Cardiac septum (tissue), 1 donor: Measurements from ENCODE around the gene FAM181B. TPM values are rescaled to one million over a fixed set of nuclear protein-coding genes. Genes with fewer than 3 reads are reported as not detected.

Source experiments
- DNase-seq: peaks from one replicate; pipeline ENCODE4 v3.0.0-alpha.2; 2020; ENCODE audit warnings: low spot score
- intact Hi-C: fragments of 100-400 bp; cut with DNase I; formaldehyde crosslinking; loops from one replicate; pipeline ENCODE4 v1.14.0; 2022
- long read RNA-seq: library from polyadenylated mRNA; unstranded; transcript quantifications from one replicate; pipeline ENCODE4 v2.0.0, GENCODE V29; 2021
- total RNA-seq: library from RNA; stranded (reverse); fragmentation: NEBNext Ultra II Directional; extraction: Animal tissue kit (Norgen Biotek cat#: 25700); gene quantifications from one replicate; pipeline ENCODE4 v1.2.1, GENCODE V29; 2021
- donor health status: DM: no; HTN: no; CAD: no.

FAM181B gene
- total RNA-seq: 0.27 TPM
- long read RNA-seq: 0 reads

- intact Hi-C loops: no loop called here
- no peak for DNase-seq
These were observed at the start of gene FAM181B for GRCh38 chr11:82733444-82734119. FAM181B (minus strand) TSS chr11:82733864; CDS start chr11:82733729, 135 bp downstream.

GRCh38 chr11:82782825-82783374 is 49.2 kb upstream of the FAM181B start:
- intact Hi-C loops: no loop called here
- no peak for DNase-seq

GRCh38 chr11:82778776-82779175 is 45.1 kb upstream of the FAM181B start:
- intact Hi-C loops: no loop called here
- no peak for DNase-seq

GRCh38 chr11:82776377-82776776 is 42.7 kb upstream of the FAM181B start:
- intact Hi-C loops: no loop called here
- no peak for DNase-seq

GRCh38 chr11:82775736-82776346 is 42.2 kb upstream of the FAM181B start:
- no peak for DNase-seq
- intact Hi-C loops: no loop called here

GRCh38 chr11:82775218-82775617 is 41.6 kb upstream of the FAM181B start:
- intact Hi-C loops: no loop called here

GRCh38 chr11:82771781-82772180 is 38.1 kb upstream of the FAM181B start:
- no peak for DNase-seq
- intact Hi-C loops: no loop called here

More at GRCh38 chr11:82775218-82775617, 41.6 kb upstream of the FAM181B start:
- DNase-seq: no peak

GRCh38 chr11:82767123-82767522 is 33.5 kb upstream of the FAM181B start:
- intact Hi-C loops: no loop called here
- DNase-seq: no peak

- DNase-seq: no peak
- intact Hi-C loops: no loop called here
These were observed 31.9 kb upstream of the FAM181B start for GRCh38 chr11:82765466-82766034.

GRCh38 chr11:82763167-82763566 is 29.5 kb upstream of the FAM181B start:
- DNase-seq: no peak
- intact Hi-C loops: no loop called here

GRCh38 chr11:82759649-82760048 is 26.0 kb upstream of the FAM181B start:
- intact Hi-C loops: no loop called here
- DNase-seq: no peak

- intact Hi-C loops: no loop called here
- DNase-seq: no peak
These were observed 24.1 kb upstream of the FAM181B start for GRCh38 chr11:82757660-82758357.

GRCh38 chr11:82756765-82757639 is 23.3 kb upstream of the FAM181B start:
- intact Hi-C loops: no loop called here
- no peak for DNase-seq

- no peak for DNase-seq
- intact Hi-C loops: no loop called here
These were observed 20.7 kb upstream of the FAM181B start for GRCh38 chr11:82754410-82754809.

- intact Hi-C loops: no loop called here
- DNase-seq: no peak
These were observed 20.3 kb upstream of the FAM181B start for GRCh38 chr11:82753921-82754320.

- DNase-seq: no peak
- intact Hi-C loops: no loop called here
These were observed 19.1 kb upstream of the FAM181B start for GRCh38 chr11:82752801-82753200.

- intact Hi-C loops: no loop called here
- no peak for DNase-seq
These were observed 17.0 kb upstream of the FAM181B start for GRCh38 chr11:82750643-82751139.

- no peak for DNase-seq
- intact Hi-C loops: no loop called here
These were observed 13.8 kb upstream of the FAM181B start for GRCh38 chr11:82747471-82747870.

GRCh38 chr11:82738091-82738490 is 4.4 kb upstream of the FAM181B start:
- intact Hi-C loops: no loop called here
- DNase-seq: no peak
